ENCODE data around the gene DGKZ.

Gene DGKZ

GRCh38 chr11:46402957-46403902 is 56.0 kb downstream of the DGKZ start:
- no peaks in the 10 kb centered on the region for H3K4me1 Mint-ChIP-seq
- ATAC-seq, result no peak

DNA sequence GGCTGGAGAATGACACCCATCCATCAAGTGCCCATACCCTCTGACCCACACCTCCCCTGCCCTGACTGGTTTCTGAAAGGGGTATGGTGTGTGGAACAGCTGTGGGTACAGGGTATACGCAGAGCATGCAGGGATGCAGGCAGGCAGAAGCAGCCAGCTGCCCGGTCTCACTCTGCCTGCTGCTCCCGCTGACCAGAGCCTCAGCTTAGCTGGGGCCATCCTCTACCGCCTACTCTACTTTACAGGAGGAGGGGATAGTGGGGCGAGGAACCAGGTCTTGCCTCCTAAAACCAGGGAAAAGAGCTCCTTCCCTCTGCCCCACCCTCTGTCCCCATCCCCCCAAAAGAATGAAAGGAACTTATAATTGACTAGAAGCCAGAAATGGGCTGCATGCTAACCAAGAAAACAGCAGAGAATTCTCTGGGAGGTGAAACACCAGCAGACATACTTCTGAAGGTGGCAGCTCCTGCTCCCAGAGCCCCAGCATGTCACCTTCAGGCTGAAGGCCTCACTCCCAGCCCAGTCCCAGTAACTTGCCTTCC is 57.3 kb downstream of the DGKZ start:
- H3K4me1 Mint-ChIP-seq, result no peaks in the 10 kb centered on the region
- no peaks in the 10 kb centered on the region for H3K27me3 Mint-ChIP-seq
- peaks cover 77% of the 10 kb centered on the region for H3K36me3 Mint-ChIP-seq
- no peak overlapping the region for H3K27ac Mint-ChIP-seq
- H3K9me3 Mint-ChIP-seq, result no peaks in the 10 kb centered on the region
- no peak overlapping the region for H3K4me3 Mint-ChIP-seq
- ATAC-seq, result no peak

More at GRCh38 chr11:46402957-46403902, 56.0 kb downstream of the DGKZ start:
- H3K9me3 Mint-ChIP-seq, result no peaks in the 10 kb centered on the region
- H3K36me3 Mint-ChIP-seq, result peaks cover 75% of the 10 kb centered on the region
- H3K27me3 Mint-ChIP-seq, result no peaks in the 10 kb centered on the region
- H3K4me3 Mint-ChIP-seq, result no peak overlapping the region
- H3K27ac Mint-ChIP-seq, result no peak overlapping the region

DNA sequence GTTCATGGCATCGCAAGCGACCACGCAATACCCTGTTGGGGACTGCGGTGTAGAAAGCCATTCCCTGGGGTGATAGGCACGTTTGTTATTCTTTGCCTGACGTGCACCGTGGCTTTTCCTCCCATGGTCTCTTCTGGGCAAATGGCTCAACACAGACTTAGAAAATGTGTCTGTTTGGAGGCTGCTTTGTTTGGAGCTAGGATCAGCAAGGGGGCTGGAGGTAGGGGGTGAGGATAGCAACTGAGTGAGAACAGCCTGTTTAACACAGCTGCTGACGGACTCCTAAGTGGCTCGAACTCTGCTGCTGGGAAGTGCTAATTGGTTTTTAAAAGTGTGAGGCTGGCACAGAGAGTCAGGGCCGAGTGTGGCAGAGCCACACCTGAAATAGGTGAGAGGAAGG is 60.4 kb downstream of the DGKZ start:
- H3K4me1 Mint-ChIP-seq, result no peaks in the 10 kb centered on the region
- no peak overlapping the region for H3K4me3 Mint-ChIP-seq
- H3K27ac Mint-ChIP-seq, result no peak overlapping the region
- no peaks in the 10 kb centered on the region for H3K9me3 Mint-ChIP-seq
- ATAC-seq, result no peak
- peaks cover 67% of the 10 kb centered on the region for H3K36me3 Mint-ChIP-seq
- H3K27me3 Mint-ChIP-seq, result no peaks in the 10 kb centered on the region

DNA sequence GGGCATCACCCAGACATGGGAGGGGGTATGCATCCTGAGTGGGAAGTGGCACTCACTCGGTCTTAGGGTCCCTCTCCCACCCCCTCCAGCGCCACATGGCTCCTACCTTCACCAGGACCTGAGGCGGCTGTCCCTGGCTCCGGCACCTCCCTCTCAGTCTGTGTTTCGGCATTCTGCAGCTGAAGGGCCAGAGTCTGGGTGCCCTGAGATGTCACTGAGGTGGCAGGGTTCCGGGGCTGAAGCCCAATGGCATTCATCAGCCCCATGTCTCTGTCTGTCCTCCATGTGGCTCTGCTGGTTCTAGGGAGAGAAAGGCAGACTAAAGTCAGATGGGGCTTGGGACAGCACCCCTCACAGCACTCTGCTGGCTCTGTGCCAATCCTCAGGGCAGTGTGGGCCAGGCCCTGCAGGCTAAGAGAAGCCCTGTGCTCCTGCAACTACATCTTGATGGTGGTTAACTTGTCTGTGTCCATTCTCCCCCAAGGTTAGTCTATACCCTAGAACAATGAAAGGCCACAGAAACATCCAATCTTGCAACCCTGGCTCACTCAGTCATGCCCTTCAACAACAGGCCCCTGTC is 61.2 kb downstream of the DGKZ start:
- Mint-ChIP-seq H3K4me3 (no peak overlapping the region), H3K27me3 (no peaks in the 10 kb centered on the region), H3K27ac (no peak overlapping the region), H3K9me3 (no peaks in the 10 kb centered on the region), H3K4me1 (no peaks in the 10 kb centered on the region), H3K36me3 (peaks cover 66% of the 10 kb centered on the region)
- ATAC-seq, result no peak

DNA sequence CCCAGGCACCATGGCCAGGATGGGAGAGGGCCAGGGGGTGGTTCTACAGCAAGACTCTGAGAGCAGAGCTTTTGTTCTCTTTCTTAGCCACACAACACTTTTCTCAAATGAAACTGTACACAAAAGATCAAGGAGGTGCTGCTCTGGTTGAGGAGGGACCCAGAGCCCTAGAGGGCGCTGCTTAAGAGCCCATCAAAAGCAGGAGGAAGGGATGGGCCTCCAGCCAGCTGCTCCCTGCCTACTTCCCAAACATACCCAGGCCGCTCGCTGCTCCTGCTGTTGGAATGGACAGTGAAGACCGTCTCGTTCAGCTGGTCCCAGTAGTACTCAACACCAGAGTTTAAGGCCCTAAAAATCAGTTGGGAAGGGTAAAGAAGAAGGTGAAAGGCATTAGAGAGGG is 62.8 kb downstream of the DGKZ start:
- no peak overlapping the region for H3K27ac Mint-ChIP-seq
- ATAC-seq, result no peak
- peaks cover 70% of the 10 kb centered on the region for H3K36me3 Mint-ChIP-seq
- H3K4me1 Mint-ChIP-seq, result no peaks in the 10 kb centered on the region
- no peak overlapping the region for H3K4me3 Mint-ChIP-seq
- no peaks in the 10 kb centered on the region for H3K27me3 Mint-ChIP-seq
- no peaks in the 10 kb centered on the region for H3K9me3 Mint-ChIP-seq

- no peaks in the 10 kb centered on the region for H3K9me3 Mint-ChIP-seq
- peaks cover 78% of the 10 kb centered on the region for H3K36me3 Mint-ChIP-seq
- no peak overlapping the region for H3K4me3 Mint-ChIP-seq
- H3K4me1 Mint-ChIP-seq, result no peaks in the 10 kb centered on the region
- H3K27me3 Mint-ChIP-seq, result no peaks in the 10 kb centered on the region
- no peak overlapping the region for H3K27ac Mint-ChIP-seq
- no peak for ATAC-seq
Measured at GRCh38 chr11:46413760-46414465, 66.7 kb downstream of the DGKZ start.

GRCh38 chr11:46414466-46414796 is 67.2 kb downstream of the DGKZ start:
- ATAC-seq, result no peak
- Mint-ChIP-seq H3K27me3 (no peaks in the 10 kb centered on the region), H3K4me3 (no peak overlapping the region), H3K4me1 (no peaks in the 10 kb centered on the region), H3K9me3 (no peaks in the 10 kb centered on the region), H3K36me3 (peaks cover 80% of the 10 kb centered on the region), H3K27ac (no peak overlapping the region)

DNA sequence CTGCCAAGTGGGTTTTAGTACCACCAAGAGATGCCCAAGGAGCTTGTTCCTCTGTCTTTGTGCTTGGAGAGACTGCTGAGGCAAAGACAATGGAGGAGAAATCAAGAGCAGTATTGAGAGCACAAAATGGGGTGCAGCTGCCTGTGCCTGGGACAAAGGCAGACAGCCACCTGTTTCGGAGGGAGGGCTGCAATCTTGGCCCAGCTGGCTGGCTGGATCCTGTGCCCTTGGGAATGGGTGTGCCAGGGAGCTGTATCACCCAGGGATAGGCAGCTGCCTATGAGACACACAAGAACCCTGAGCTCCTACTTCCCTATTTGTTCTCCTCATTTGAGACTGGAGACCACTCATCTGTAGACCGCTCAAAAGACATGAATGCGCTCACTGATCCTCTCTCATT is 67.6 kb downstream of the DGKZ start:
- no peaks in the 10 kb centered on the region for H3K4me1 Mint-ChIP-seq
- no peak overlapping the region for H3K27ac Mint-ChIP-seq
- no peak overlapping the region for H3K4me3 Mint-ChIP-seq
- peaks cover 75% of the 10 kb centered on the region for H3K36me3 Mint-ChIP-seq
- no peak for ATAC-seq
- no peaks in the 10 kb centered on the region for H3K27me3 Mint-ChIP-seq
- H3K9me3 Mint-ChIP-seq, result no peaks in the 10 kb centered on the region

DNA sequence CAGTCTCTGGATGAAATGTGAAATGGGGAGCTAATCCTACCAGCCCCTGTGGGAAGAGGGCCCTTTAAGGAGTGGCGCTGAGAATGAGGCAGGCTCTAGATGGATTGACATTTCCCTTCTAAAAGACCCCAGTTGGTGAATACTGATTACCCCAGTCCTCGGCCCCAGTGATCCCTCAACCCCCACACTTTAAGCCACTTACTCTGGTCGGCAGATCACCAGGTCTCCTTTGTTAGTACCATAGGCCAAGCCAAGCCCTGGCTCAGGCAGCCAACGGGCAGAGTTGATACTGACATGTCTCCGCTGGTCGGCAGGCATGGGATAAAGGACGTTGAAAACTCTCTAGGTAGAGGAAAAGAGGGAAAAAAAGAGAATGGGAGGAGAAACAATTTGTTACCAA is 70.4 kb downstream of the DGKZ start:
- Mint-ChIP-seq H3K27ac (no peak overlapping the region), H3K36me3 (peaks cover 77% of the 10 kb centered on the region), H3K27me3 (no peaks in the 10 kb centered on the region)

DNA sequence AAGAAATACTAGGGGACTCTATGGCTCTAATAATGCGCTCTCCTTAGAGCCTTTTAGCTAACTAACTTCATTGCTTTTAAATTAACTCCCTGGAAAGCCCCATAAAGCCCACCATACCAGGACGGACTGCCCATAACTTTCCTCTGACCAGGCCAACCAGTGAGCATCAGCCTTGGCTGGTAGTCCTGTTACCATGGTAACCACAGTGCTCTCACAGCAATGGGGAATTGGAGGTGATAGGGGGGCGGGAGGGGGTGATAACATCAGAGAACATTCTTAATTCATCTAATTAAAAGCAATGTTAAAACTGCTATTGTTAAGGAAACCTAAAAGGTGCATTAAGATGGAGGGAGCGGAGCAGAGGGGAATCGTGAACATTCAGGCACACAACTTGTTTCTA is 71.5 kb downstream of the DGKZ start:
- H3K4me3 Mint-ChIP-seq, result no peak overlapping the region
- H3K27ac Mint-ChIP-seq, result no peak overlapping the region
- H3K27me3 Mint-ChIP-seq, result no peaks in the 10 kb centered on the region
- no peaks in the 10 kb centered on the region for H3K9me3 Mint-ChIP-seq
- no peak for ATAC-seq
- no peaks in the 10 kb centered on the region for H3K4me1 Mint-ChIP-seq
- peaks cover 71% of the 10 kb centered on the region for H3K36me3 Mint-ChIP-seq

More for the DNA sequence above, 70.4 kb downstream of the DGKZ start:
- H3K4me3 Mint-ChIP-seq, result no peak overlapping the region
- ATAC-seq, result no peak
- no peaks in the 10 kb centered on the region for H3K4me1 Mint-ChIP-seq
- no peaks in the 10 kb centered on the region for H3K9me3 Mint-ChIP-seq

- H3K9me3 Mint-ChIP-seq, result no peaks in the 10 kb centered on the region
- H3K4me3 Mint-ChIP-seq, result no peak overlapping the region
- no peaks in the 10 kb centered on the region for H3K27me3 Mint-ChIP-seq
- ATAC-seq, result no peak
- no peaks in the 10 kb centered on the region for H3K4me1 Mint-ChIP-seq
- H3K27ac Mint-ChIP-seq, result no peak overlapping the region
- peaks cover 53% of the 10 kb centered on the region for H3K36me3 Mint-ChIP-seq
Measured at GRCh38 chr11:46420513-46420912, 73.2 kb downstream of the DGKZ start.

GRCh38 chr11:46421257-46421880 is 74.1 kb downstream of the DGKZ start:
- H3K4me3 Mint-ChIP-seq, result no peak overlapping the region
- H3K36me3 Mint-ChIP-seq, result peaks cover 46% of the 10 kb centered on the region
- H3K27me3 Mint-ChIP-seq, result no peaks in the 10 kb centered on the region
- H3K27ac Mint-ChIP-seq, result no peak overlapping the region
- H3K9me3 Mint-ChIP-seq, result no peaks in the 10 kb centered on the region
- no peak for ATAC-seq
- H3K4me1 Mint-ChIP-seq, result no peaks in the 10 kb centered on the region

DNA sequence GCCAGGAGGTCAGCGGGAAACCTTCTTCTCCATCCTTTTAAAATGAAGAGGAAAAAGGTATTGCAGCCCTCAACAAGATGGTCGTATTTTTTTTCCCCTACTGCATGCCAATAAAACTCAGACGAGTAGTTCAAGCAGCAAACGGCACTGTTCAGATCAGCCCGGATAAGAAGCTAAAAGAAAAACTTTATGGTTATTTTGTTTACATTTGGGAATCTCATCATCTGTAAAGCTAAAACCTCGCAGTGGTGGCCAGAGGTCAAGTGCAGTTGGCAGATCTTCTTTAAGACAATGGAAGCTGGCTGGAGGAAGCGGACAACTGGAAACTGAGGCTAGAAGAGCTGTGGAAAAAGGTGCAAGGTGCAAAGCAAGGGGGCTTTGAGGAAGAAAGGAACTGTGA is 75.3 kb downstream of the DGKZ start:
- Mint-ChIP-seq H3K4me3 (no peak overlapping the region), H3K36me3 (peaks cover 44% of the 10 kb centered on the region), H3K27me3 (no peaks in the 10 kb centered on the region), H3K27ac (no peak overlapping the region), H3K4me1 (no peaks in the 10 kb centered on the region), H3K9me3 (no peaks in the 10 kb centered on the region)
- ATAC-seq, result no peak

DNA sequence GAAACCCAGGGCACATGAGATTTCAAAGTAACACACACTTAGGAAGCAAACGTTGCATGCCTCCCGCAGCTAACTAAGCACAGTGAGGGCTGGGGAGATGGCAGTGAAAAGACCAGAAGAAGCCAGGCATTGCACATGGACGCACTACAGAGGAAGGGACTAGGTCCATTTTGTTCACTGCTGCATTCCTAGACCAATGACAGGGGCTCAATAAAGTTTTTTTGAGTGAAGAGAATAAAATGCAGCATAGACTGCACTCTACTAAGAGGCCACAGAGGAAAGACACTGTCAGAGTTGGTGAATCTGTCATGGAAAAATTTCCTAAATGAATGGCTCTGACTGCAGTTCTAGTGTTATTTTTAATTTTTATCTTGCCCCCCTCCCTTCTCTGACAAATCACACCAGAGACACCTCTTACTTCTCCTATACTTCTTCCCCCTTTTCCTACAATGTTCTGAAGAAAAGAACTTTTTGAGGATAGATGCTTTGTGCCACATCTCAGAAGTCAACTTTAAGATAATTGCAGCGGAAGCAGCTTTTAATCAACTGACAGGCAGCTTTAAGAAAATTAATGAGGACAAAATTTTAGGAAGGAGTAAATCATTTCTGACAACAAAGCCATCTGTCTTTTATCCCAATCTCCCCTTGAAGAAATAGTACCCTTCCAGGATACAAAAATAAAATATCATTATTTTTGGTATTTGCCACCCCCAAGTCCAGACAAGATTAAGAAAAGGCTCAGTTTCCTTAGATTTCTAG is 79.1 kb downstream of the DGKZ start:
- H3K27ac Mint-ChIP-seq, result no peak overlapping the region
- H3K4me3 Mint-ChIP-seq, result no peak overlapping the region
- H3K27me3 Mint-ChIP-seq, result no peaks in the 10 kb centered on the region
- ATAC-seq, result no peak
- H3K36me3 Mint-ChIP-seq, result peaks cover 58% of the 10 kb centered on the region
- H3K9me3 Mint-ChIP-seq, result no peaks in the 10 kb centered on the region
- H3K4me1 Mint-ChIP-seq, result no peaks in the 10 kb centered on the region

Data from stimulated activated memory B cell treated with anti-CD40 and anti-IgM and Interleukin-4, amounts not matched to agents 10 μg/mL and 1 μg/mL and 100 μg/mL, for 72 hours (primary cell).